HG02970 (cell line): ENCODE results near the gene RGS3.

Experiments used
- ATAC-seq: cut with Tn5 transposase; IDR thresholded peaks from one replicate; pipeline ENCODE4 v1.9.1; 2021; ENCODE audit warnings: mild to moderate bottlenecking, moderate library complexity, moderate number of reproducible peaks; ENCODE audit not compliant: unreplicated experiment, low FRiP score

RGS3 gene

DNA sequence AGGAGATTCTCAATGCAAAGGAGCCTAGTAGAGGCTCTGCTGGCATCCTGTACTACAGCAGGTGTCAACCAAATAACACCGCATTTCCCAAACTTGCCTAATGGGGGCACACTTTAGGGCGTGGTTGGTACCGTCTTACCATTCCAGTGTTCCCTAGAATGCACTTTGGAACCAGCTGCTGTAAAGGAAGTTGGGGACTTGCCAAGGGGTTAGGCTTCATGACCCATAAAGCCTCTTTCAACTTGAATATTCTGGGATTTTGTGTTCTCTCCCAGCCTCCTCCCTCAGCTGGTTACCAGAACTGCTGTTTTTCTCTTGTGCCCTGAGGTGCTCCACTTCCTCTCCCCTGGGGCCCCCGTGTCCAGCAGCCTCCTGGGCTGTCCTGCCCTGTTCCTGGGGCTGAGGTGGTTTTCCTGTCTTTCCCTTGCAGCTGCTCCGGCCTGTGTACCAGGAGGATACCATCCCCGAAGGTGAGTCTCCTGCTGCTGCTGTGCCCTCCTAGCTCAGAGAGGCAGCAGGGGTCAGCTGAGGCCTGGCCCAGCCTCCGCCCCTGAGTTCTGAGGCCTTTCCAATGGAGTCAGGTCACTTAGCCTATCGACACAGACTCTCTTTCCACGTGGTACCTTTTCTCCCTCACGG lies 44.7 kb downstream of the RGS3 start:
- ATAC-seq, result no peak

DNA sequence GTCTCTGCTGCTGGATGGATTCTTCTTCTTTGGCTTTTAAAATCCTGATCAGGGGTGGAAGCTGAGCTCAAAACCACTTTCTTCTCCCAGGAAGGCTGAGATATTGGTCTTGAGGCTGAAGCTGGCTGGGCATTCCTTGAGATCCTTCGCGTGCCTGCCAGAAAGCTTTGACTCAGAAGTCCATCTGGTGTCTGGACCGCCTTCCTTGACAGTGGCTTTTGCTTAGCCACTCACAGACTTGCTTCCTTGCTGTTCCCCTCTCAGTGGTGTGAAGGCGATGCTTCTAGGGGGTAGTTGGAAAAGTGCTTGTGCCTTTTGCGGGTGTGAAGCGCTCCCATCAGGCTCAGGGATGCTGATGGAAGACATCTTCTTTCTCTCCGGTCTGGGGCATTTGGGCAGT lies 45.9 kb downstream of the RGS3 start:
- ATAC-seq, result no peak

DNA sequence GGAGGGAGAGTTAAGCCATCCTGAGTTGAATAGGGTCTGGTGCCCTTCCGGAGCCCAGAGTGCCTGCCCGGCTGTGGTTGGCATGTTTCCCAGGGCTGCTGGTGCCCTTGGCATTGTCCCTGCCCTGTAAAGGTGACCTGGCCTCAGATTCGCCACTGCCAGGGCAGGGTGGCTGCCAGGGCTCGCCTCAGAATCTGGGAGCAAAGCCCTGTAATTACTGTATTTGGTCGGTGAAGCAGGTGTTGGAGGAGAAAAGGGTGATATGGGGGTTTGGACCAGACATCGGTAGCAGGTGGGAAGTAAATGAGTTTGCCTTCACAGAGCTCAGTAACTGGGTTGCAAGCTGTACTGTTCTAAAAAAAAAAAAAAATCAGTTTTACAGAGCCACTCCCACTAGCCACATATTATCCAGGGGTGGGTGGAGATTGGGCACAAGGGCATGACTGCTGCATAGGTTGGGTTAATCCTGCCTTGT lies 47.6 kb downstream of the RGS3 start:
- no peak for ATAC-seq

DNA sequence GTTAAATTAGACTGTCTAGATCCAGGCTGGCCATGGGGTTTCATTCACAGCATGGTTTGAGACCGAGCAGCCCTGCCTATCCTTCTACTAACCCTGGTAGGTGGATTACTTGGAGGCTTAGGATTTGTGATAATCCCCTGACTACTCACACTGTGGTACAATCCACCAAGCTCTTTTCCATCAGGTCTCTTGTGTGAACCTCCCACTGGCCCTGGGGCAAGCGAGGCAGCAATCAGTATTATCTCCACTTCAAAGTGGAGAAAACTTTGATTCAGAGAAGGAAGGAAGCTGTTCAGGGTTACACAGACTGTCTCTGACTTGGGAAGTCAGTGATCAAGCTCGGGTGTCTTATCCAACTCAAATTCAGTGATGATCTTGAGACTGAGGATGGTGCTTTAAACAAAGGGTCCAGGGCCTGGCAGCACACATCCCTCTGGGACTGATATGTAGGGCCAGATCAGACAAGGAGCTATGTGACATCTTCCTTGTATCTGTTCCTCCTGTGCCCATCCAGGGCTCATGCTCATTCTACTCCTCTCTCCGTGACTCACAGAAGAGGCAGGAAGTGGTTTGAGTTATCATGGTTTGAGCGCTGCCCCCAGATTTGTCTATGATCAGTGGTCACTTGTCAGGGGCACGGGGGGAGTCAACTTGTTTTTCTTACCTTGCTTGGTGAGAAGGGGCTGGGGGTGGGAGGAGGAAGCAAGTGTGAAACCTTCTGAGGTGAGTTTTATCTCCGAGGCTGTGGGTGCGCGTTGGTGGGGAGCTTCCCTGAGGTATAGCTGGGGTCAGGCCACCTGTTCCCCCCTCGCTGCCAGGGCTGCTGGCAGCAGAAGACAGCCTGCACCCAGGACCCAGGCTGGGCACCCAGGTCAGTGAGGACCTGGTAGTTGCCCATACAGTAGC lies 48.6 kb downstream of the RGS3 start:
- no peak for ATAC-seq

DNA sequence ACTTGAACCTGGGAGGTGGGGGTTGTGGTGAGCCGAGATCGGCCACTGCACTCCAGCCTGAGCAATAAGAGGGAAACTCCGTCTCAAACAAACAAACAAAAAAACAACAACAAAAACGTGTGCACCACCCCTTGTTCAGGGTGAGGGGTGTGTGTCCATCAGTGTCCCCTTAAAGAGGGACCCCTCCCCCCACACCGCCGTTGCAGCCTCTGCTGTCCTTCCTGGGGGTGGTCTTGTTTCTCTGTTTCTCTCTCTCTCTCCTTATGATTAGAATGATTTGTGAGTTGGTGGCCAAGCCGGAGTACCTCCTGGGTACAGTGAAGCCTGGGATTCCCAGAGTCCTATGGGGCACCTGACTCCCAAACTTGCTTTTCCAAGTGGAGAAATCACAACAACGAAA lies 49.6 kb downstream of the RGS3 start:
- ATAC-seq, result no peak

DNA sequence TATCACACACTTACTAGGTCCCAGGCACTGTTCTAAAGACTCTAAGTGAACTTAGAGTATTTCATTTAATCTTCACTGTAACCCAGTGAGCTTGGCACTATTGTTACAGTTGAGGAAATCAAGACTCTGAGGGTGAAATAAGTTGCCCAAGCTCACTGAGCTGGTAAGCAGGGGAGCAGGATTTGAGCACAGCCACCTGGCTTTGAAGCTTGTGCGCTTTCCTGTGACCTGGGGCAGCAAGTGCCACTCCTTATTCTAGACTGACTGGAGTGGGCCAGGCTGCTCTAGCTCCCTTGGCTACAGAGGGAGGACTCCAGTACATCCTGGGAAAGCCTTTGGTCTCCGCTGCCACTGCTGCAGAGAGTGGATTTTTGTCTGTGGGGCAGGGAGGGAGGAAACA lies 50.0 kb downstream of the RGS3 start:
- no peak for ATAC-seq

DNA sequence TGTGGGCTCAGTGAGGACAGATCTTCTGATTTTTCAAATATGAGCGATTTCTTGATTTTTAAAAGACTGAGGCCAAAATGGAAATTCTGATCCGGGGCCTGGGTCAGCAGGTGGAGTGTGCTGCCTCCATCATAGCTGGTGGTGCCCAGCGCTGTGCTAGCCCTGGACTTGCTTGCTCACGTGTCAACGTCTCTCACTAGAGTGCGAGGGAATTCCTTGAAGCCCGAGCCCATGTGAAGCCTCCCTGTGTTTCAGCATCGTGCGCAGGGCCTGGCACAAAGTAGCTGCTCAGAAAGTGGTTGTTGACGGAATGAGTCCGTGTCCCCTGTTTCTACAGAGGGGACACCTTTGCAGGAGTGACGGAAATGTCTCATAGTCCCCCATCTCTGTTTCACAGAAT lies 50.5 kb downstream of the RGS3 start:
- no peak for ATAC-seq

DNA sequence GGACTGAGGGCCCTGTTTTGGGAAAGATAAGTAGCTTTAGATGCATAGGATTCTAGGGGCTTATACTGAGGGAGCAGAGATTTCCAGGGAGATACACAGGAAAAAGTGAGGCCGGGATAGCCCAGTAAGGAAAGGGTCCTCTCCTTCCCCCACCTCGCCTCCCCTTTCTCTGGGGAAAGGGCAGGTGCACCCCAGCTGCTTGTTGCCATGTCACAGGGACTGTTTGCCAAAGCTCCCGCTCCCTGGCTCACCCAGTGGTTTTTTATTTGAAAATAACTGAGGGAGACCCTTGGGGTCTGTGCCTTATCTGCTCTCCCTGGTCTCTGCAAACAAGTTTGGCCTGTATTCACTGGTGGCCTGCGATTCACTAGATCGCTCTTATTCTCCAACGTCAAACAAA lies 51.2 kb downstream of the RGS3 start:
- ATAC-seq, result no peak

DNA sequence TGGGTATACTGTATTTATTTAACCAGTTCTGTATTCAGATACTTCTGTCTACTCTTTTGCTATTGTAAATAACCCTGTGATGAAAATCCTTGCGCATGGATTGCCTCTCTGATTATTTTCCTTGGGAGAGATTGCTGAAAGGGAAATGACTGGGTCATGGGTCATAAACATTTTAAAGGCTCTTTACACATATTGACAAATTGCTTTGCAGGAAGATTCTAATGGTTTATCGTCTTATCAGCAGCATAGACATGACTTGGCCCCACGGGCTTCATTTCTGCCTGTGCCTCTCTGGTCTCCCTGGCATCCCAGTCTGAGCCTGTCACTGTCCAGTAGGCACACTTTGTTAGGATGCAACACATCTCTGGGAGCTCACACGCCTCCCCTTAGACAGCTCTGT lies 52.3 kb downstream of the RGS3 start:
- no peak for ATAC-seq

DNA sequence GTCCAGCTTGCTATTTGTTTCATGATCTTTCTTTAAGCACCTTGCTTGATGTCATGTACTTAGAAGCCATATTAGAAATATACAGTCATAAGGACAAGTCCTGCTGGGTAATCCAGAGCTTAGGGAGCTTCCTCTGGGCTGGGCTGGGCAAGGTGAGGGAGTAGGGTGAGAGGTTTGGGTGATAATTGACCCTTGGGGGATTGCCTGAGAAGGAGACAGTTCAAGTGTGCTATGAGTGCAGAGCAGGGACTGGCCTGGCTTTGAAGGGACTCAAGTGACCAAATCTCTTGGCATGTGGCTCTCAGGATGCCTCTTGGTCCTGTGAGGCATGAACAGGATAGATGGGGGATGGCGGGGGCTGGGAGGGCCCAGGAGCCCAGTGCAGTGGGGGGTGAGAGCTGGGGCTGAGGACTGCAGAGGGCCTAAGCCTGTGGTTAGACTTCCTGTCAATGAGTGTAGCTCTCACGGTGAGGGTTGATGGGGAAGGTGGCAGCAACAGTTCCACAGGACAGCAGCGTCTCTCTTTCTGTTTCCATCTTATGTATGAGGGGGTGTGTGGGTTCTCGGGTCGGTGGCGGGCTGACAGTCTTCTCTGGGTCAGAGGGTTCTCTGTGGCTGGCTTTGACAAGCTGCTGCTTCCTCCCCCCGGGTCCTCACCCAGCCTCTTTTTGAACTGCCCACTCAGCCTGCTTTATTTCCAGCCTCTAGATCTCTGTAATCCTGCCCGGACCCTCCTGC lies 53.5 kb downstream of the RGS3 start:
- ATAC-seq, result peak; percentile 82

DNA sequence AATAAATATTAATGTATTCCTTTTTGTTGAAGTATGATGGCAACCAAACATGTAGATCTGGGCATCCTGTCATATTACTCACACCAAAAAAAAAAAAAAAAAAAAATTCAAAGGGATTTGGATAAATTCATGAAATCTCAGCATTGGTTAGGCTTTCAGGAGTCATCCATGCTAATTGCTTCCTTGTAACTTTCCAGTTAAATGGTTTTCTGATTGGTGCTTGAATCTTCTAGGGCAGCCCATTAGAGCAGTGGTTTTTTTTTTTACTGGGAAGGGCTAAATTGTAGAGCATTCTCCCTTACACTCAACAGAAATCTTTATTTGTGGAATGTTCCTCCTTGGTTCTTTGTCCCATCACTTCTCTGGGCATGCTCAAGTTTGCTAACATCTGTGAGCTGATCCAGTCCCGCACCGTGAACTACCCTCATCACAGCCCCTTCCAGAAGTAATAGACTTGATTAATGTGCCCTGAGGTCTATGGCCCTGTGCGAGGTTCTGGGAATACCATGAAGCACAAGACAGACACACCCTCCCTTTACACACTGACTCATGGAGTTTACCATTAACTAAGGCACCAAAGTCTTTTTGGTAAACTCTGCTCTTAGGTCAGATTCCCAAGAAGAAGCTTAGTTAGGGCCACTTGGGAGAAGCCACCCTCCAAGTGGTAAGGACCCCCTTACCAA lies 56.0 kb downstream of the RGS3 start:
- ATAC-seq, result no peak

DNA sequence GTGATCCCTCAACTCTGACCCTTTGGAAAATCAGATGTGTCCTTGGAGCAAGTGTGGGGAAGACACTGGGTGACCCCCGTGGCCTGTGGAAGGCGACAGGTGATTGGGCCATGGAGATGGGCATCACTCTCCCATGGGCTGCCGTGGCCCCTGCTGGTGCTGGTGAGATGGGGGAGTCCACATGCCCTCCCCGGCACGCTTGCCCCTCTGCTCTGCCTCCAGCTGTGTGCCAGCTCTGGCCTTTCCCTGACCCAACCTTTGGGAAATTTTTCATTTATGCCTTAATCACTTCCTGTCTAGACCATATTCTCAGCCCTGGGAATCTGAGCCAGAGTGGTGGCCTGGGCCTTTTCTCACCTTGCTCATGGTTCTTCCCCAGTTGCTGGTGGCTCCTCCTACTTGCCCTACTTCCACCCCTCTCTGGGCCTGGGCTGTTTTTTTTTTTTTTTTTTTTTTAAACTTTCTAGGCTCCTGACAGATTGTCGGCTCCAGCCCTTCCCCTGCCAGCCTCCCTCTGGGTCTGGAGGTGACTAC lies 56.6 kb downstream of the RGS3 start:
- no peak for ATAC-seq

DNA sequence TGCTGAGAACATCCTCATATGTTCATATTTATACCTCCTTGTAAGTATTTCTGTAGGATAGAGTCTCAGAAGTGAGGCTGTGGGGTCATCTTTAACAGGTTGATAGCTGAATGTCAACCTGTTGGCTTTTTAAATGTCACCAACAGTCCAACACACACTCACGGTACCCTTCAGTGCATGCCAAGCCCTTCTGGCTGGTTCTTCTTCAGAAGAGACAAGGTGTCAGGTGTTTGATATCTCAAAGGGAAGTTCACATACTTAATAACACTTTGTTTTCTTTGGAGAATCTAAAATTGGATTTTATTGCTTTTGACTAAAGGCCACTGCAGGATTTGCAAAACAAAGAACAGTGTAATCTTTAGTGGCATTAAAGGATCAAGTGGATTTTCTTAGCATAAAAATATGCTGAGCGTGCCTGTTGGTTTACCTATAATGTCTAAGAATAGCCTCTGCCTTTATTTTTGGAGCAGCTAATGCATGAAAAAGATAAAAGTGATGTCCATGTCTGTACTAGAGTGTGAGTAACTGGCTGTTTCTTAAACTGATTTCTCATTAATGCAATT lies 58.2 kb downstream of the RGS3 start:
- ATAC-seq, result no peak

DNA sequence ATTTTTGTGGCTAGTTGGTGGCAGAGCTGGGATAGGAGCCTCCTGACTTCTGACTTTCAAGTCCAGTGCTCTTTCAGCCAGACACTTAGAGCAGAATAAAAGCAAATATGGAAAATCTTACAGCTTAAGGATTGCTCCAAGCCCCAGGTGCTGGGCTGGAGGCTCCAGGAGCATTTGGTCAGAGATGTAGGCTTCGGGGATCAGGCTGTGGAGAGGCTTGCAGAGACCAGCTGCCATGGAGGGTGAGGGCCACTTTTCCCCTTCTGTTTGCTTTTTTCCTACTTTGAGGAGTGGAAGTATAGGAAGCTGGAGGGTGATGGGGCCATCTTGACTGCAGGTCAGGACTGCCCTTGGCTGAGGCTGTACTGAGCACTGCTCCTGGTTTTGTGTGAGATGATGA lies 58.9 kb downstream of the RGS3 start:
- ATAC-seq, result no peak

DNA sequence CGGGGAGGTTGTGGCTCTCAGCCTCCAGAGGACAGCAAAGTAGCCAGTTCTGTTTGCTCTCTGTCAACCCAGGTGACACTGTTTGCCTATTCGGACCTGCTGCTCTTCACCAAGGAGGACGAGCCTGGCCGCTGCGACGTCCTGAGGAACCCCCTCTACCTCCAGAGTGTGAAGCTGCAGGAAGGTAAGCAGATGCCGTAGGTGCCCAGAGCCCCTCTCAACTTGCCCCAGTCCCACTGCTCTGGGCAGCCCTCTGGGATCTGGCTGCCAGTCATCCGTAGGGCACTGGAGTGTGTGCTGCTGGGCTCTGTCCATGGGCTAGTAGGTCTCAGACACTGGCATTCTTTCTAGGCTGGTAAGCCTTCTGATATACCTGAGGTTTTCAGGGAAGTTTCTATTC lies 59.3 kb downstream of the RGS3 start:
- no peak for ATAC-seq

DNA sequence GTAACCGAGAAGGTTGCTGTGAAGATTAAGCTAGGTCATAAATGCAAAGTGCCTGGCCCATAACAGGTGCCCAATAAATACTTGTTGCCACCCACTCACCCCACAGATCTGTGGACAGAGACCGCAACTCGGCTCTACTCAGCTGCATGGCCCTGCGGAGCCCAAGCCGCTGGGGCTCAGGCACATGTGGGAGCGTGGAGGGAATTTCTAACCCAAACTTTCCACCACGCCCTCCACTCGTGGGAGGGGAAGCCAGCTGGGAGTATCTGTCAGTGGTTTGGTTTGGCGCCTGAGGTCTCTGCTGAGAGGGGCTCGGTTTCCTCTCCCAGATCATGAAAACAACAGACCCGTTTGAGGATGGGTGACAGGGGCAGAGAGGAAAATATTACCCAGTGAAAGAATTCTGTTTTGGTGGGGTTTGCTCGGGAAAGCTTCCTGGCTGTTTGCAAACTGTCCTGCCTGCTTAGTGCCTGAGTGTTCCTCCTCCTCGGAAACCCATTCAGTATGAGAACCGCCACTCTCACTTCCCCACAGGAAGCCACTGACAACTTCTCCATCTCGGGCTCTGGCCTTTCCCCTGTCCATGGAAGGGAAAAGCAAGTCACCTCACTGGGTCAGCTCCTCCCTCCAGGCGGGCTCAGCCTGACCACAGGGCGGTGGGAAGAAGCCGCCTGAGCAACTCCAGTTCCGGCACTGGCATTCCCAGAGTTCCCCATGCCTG lies 60.1 kb downstream of the RGS3 start:
- ATAC-seq, result peak; percentile 71

DNA sequence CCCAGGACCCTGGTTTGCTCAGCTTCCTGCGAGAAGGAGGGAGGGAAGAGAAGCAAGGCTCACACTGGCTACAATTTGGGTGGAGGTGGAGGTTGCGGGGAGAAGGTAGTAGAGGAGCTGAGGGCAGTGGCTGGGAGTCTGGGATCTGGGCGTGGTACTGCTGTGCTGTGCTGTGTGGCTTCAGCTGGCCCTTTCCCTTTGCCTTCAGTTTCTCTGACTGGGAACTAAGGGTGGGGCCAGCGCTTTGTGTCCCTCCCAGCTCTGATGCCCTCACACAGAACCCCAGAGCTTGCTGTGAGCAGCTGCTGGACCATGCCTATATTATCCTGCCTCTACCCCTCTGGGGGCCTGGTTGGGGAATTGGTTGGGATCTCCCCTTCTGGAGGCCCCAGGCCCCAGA lies 60.9 kb downstream of the RGS3 start:
- no peak for ATAC-seq

DNA sequence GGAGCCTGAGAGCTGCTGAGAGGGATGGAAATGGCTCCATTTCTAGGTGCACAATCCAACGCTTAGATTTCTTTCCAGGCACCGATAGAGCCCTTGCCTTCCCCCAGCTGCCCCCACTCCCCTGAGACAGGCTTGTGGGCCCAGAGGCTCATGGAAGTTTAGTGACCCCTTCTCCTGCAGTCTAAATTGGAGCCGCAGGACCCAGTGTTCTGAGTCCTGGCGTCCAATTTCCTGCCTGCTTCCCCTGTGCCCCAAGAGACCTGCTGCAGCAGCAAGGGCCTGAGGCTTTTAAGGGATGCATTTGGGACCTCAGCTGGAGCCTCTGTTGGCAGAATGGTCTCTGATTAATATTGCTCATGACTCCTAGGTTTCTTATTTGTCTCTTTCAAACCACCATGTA lies 61.7 kb downstream of the RGS3 start:
- ATAC-seq, result no peak

DNA sequence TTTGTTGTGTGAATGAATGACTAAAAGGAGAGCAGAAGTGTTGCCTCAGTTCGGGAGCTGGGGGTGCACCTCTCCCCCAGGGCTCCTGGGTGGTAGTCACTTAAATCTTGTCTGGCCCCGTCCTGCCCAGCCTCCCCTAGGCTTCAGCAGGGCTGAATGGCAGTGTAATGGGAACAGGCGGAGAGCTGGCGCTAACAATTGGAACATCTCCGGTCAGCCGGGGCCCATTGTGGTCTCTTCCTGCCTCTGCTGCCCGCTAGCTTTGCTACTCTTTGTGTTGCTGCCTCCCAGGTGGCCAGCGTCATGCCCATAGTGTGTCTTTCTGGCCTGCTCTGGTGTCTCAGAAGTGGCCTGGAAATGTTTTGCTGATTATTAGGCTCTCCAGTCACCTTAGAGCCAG lies 62.3 kb downstream of the RGS3 start:
- no peak for ATAC-seq
